GM18870 (cell line): ENCODE measurements around the gene ADCK2.
"Not testable (repeated sequence)": the region's sequence is repeated elsewhere in the genome, so short reads cannot be mapped to it uniquely, and the experiment has no call there.

ENCODE experiments used
- ATAC-seq: cut with Tn5 transposase; IDR thresholded peaks from one replicate; pipeline ENCODE4 v1.9.1; 2021; ENCODE audit warnings: moderate library complexity; ENCODE audit not compliant: unreplicated experiment

ADCK2 gene

DNA sequence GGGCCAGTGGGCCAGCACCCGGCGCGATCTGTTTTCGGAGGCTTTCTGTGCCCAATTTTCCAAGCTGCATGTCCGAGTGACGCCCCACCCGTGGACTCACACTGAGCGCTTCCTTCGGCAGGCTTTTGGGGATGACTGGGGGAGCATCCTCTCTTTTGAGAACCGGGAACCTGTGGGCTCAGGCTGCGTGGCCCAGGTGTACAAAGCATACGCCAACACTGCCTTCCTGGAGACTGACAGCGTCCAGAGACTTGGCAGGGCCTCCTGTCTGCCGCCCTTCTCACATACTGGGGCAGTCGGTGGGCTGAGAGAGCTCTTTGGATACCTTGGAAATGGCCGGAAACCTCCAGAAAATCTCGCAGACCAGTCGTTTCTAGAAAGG is 1.0 kb downstream of the ADCK2 start:
- no peak for ATAC-seq

DNA sequence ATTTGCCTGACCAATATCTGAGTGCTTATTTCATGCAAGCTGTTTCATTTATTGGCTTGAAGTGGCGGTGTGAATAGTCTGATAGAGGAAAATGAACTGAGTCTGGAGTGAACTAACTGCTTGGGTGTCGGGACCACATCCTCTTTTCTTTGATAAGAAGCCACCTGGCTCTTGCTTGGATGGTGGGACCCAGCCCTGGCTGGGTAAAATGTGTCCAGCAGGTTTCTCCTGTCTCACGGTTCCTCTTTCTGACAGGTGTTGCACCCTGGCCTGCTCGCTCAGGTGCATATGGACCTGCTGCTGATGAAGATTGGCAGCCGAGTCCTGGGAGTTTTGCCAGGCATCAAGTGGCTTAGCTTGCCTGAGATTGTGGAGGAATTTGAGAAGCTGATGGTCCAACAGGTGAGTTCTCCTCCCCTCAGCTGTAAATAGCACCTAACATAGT is 1.6 kb downstream of the ADCK2 start:
- ATAC-seq: no peak

DNA sequence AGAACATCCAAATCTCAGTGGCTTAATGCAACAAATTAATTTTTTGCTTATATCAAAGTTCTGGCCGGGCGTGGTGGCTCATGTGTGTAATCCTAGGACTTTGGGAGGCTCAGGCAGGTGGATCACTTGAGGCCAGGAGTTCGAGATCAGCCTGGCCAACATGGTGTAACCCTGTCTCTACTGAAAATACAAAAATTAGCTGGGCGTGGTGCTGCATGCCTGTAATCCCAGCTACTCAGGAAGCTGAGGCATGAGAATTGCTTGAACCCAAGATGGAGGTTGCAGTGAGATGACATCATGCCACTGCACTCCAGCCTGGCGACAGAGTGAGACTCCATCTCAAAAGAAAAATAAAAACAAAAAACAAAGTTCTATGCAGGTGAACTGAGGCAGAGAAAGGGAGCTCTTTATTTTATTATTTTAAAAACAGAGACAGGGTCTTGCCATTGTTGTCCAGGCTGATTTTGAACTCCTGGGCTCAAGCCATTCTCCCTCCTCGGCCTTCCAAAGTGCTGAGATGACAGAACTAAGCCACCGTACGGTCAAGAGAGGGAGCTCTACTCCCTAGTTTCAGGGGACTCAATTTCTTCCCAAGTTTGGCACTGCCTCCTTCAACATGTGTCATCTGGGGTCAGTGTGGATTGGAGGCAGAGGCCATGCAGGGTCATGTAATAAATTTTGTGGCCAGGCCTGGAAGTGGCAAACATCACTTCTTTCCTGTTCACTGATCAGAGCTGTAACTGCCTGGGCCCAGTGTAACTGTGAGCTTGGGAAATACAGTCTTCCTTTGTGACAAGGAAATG is 2.4 kb downstream of the ADCK2 start:
- no peak for ATAC-seq

DNA sequence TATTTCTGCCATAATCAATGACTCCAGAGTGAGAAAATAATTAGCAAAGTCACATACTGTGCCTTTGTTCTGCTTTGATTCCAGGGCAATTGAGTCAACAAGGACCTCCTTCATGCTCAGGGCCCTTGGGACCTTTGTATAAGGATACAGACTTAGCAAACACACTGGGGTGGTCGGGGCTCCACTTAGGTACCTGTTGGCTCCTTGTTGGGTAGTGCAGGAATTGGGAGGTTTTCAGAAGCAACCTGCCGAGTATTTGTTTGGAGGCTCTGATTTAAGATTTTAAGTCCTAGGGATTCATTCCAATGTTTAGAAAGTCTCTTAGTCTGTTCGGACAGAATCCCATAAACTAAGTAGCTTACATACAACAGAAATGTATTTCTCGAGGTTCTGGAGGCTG is 3.0 kb downstream of the ADCK2 start:
- no peak for ATAC-seq

DNA sequence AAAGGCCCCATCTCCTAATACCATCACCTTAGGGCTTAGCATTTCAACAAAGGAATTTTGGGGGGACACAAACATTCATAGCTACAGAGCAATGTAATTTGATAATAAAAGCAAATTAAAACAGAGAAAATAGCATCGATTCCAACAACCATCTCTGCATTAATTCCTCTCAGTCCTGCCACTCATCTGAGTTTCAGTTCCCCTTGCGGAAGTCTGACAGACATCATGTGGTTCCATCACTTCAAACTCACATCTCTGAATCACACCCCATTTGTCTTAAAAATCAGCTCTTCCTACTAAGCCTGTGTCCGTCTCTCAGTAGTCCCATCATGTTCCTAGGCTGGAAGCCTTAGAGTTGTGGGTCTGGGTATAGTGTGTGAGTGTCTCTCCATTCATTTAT is 3.6 kb downstream of the ADCK2 start:
- peak; percentile 56 for ATAC-seq

DNA sequence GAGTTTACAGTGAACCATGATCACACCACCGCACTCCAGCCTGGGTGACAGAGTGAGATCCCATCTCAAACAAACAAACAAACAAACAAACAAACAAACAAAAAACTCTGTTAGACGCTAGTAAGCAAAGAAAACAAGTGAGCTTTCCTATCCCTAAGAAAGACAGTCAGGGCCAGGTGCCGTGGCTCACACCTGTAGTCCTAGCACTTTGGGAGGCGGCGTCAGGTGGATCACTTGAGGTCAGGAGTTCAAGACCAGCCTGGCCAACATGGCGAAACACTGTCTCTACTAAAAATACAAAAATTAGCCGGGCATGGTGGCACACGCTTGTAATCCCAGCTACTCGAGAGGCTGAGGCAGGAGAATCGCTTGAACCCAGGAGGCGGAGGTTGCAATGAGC is 4.2 kb downstream of the ADCK2 start:
- not testable (repeated sequence) for ATAC-seq

DNA sequence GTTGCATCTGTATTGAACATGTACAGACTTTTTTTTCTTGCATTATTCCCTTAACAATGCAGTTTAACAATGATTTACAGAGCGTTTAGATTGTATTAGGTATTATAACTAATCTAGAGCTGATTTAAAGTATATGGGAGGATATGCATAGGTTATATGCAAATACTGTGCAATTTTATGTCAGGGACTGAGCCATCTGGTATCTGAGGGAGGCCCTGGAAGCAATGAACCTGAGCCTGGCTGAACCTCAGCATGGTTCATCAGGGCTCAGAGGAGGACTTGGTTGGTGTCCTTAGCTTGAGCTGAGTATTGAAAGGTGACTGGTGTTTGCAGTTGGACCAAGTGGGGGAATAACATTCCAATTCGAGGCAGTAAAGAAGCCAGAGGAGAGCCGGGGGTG is 4.8 kb downstream of the ADCK2 start:
- ATAC-seq: no peak

DNA sequence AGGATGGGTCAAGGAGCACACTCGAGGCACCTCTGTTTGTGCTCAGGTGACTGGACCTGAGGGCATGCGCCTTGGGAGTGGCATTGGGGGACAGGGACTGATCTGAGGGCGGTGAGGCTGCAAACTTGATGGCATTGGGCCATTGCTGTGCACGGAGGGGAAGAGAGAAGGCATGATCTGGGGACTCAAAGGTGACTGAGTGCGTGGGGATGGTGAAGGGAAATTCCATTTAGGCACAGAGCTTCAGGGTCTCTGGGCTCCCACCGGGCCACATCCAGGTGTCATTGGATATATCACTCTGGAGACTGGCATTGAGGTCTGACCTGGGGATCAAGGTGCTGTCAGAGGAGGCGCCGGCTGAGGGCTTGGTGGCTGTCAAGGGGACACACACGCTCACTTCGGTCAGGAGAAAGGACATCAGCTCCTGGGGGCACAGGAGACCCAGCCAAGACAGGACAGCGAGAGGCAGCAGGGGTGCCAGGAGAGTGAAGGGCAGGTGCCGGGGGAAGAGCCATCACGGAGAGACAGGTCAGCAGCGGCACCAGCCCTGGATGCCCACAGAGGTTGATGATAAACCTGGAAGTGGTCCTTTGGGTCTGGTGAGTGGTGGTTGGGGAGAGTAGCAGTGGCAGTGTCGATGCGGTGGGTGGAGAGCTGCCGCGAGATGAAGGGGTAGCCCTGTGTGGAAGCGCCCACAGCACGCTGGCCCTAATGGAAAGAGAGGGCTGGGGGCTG is 5.5 kb downstream of the ADCK2 start:
- ATAC-seq: no peak

DNA sequence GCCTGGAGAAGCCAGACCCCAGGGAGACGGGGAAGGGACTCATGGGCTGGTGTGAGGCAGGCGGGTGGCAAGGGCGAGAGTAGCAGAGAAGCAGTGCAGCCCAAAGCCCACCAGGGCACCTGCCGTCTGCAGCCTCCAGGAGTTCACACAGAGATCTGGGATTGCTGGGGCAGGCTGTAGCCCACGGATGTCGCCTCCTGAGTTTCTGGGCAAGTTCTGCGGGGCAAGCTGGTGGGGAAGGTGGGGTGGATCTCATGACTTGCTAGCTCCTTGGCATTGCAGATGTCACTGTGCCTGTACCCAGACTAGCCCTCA is 6.0 kb downstream of the ADCK2 start:
- ATAC-seq: no peak

DNA sequence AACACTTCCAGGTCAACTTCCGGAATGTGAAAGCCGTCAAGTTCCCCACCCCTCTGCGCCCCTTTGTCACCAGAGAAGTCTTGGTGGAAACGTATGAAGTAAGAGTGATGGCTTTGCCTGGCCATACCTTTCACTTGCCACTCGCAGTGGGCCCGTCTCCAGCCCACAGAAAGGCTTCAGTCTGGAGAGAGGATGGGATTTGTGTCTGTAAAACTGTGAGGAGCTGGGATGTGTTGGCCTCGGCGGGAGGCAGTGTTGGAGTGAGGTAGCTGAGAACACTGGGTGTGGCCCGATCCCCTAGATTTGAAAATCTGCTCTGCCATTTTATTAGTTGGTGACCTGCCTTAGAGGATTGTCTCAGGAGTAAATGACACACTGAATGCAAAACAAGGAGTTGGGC is 6.4 kb downstream of the ADCK2 start:
- no peak for ATAC-seq

DNA sequence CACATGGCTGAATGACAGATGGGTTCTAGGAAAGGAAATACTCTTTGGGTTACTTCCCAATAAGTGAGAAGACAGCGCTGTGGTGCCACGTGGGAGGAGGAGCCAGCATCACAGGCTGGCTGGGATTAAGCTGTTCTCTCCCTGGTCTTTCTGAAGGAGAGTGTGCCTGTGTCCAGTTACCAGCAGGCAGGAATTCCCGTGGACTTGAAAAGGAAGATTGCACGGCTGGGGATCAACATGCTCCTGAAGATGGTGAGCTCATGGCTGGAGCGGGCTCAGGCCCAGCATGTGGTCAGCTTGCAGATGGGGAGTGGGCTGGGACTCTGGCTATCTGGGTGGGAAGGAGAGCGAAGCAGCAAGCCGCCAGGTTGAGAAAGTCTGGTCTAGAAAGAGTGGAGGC is 8.1 kb downstream of the ADCK2 start:
- ATAC-seq: no peak

DNA sequence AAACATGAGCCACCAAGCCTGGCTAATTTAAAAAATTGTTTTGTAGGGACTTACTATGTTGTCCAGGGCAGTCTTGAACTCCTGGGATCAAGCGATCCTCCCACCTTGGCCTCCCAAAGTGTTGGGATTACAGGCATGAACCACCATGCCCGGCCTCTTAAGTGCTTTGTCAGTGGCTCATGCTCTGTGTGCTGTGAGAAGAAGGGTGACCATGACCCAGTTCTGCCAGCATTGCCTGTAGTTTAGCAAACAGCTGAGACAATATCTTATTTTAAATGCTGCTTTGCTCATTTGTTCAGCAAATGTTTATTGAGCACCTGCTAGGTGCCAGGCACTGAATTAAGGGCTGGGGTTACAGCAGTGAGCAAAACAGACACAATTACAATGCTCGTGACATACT is 9.0 kb downstream of the ADCK2 start:
- no peak for ATAC-seq

DNA sequence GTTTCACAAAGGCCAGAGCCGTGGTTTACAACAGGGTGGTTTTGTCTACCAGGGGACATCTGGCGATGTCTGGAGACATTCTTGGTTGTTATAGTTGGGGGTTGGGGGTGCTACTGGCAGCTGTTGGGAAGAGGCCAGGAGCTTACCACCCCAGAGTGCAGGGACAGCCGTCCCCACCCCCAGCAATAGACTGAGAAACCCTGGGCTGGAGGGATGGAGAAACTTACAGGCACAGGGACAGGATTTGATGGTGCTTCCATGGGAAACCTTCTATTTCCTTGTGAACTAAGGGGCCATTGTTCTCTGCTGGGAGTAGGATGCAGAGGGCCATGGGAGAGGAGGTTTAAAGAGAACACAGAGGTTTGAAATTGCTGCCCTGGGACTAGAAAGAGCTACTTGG is 10.9 kb downstream of the ADCK2 start:
- ATAC-seq: no peak

DNA sequence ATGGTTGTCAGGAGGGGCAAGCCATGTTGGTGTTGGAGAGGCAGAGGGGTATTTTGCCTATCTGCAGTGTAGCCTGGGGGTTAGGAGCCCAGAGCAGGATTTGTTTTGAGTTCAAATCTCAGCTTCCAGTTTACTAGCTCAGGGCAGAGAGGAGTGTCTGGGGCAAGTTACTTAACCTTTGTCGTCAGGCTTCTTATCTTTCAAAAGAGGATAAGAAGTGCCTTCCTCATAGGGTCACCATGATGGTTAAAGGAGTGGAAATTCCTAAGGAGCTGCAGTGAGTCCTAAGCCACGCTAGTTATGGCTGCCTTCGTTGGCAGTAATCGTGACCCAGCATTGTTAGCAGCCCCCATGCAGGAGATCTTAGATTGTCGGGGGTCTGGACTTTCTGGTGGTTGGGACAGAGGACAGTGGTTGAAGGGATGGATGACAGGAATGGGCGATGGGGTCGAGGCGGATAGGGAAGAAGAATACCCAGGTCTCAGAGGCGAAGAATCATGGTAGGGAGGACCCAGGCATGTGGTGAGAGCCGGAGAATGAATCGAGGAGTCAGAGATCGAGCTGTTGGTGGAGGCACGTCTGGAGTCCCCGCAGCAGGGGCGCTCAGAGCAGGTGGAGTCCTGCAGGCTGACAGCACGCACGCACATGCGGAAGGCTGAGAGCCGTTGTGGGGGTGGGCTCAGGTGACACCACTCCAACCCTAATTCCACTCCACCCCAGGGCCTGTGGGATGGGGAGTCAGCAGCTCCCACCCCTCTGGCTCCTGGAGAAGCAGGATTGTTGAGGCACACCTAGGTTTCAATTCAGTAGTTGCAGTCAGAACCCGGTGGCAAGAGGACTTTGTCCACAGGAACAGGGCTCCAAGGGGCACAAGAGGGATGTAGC is 11.6 kb downstream of the ADCK2 start:
- no peak for ATAC-seq

DNA sequence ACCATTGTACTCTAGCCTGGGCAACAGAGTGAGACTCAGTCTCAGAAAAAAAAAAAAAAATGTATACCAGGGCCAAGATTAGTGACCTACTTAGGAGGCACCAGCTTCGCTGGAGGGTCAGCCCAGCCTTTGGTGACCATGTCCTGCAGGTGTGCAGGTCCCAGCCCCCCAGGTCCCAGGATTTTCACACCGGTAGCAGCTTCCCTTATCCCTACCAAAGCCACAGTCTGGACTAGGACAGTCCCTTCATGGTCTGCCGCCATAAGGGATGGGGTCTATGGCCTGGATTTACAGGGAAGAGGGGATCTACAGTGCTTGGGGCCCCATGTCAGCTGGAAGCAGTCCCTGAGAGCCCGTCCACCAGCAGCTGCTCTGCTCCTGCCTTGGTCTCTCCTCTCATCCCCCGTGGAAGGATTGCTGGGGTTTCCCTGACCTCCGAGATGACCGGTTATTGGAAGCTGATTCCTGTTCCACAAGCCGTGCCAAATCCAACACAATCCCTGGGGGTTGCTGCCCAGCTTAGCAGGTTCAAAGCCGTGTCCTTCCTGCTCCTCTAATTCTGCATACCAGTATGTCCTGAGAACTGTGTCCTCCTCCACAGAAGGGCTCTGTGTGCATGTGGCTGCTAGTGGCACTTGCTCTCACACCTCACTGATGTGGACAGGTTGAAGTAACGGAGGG is 12.8 kb downstream of the ADCK2 start:
- ATAC-seq: no peak

DNA sequence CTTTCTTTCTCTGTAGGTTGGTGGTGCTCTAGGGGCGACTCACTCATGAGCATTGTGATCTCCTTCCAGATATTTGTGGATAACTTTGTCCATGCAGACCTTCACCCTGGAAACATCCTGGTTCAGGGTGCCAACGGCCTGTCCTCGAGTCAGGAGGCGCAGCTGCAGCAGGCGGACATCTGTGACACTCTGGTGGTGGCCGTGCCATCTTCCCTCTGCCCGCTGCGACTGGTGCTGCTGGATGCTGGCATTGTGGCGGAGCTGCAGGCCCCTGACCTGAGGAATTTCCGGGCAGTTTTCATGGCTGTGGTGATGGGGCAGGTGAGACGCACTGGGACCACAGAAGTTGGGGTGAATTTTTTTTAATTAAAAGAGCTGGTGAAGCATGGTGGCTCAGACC is 14.2 kb downstream of the ADCK2 start:
- ATAC-seq: no peak

DNA sequence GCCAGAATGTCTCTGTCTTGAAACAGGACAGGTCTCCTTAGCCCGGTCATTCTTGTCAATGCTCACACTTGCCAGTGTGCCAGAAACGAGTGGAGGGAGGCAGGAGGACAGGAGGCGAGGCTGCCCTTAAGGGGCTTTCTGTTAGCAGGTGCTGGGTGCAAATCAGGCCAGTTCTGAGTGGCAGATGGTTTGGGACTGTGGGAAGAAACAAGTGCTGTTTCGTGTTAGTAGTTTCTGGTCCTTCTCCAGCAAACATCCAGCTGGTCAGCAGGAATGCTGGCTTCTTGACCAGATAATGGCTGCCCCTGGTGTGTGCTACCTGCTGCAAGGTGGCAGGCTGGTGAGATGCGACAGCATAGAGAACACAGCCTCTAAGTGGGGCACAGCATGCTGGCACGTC is 15.6 kb downstream of the ADCK2 start:
- no peak for ATAC-seq

DNA sequence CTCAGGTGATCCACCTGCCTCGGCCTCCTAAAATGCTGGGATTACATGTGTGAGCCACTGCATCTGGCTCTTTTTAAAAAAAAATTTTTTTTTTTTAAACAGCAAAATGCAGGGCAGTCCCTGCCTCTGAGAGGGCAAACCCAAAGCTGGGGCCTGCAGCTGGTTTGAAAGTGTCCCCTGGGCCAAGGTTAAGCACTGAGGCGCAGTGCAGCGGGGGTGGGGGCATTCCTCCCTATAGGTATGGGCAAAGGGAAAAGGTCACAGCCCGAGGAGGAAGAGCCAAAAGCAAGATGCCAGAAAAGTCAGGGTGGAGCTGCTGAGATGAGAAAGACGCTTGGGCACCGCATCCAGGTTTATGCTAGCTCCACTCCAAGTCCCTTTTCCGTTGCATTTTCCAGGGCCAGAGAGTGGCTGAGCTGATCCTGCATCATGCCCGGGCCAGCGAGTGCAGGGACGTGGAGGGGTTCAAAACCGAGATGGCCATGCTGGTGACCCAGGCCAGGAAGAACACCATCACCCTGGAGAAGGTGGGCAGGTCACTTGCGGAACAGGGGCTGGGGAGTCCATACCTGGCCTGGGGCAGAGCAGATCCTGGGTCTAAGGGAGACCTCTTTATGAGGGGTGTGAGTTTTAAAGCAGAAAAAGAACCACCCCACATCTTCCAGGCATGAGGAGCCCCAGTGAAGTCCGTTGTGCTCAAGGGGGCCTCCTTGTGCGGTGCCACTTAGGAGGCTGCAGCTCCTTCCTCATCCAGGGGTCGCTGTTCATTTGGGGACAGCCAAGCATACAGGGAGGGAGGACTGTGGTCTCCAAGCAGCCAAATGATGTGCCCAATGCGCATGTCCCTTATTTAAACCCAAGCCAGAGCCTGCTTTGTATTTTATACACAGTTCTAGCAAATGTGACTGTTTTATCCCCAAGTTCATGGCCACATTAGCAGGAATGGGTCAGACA is 16.7 kb downstream of the ADCK2 start:
- ATAC-seq: no peak

DNA sequence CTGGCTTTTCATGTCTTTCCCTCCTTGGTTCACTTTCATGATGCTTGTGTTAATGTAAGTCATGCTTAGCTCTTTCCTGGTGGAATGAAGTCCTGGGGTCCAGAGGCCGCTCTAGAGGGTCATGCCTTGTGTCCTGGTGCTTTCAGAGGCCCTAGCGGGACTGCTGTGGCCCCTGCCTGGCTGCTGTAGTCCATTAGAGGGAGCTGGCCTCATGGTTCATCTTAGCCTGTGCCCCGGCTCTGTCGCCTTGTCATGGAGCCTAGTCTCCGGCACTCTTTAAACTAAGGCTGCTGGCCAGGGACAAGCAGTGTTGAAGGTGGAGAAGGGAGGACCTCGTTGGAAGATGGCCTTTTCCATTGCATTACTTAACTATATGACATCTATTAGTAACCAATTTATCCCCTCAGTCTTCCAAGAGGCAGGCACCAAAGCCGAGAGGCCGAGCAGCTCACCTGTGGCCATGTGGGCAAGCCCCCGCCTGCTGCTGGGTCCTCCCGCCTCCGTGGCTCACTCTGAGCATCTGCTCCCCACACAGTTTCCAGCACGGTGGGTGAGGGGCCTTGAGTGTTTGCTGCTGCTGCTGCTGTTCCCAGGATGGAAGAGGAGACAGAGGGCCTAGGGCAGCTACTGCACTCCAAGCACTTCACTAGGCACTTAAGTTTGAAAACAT is 18.8 kb downstream of the ADCK2 start:
- no peak for ATAC-seq
